ENCODE results near the gene RBMS1. TPM values are rescaled to one million over a fixed set of nuclear protein-coding genes. Genes with fewer than 3 reads are reported as not detected.
A peak's percentile ranks its signal among the peaks of the same experiment; 100 is the strongest.

Gene RBMS1
- total and polyA plus RNA-seq, 4 donors: 49.5 to 215 (median 76.3) TPM

DNA sequence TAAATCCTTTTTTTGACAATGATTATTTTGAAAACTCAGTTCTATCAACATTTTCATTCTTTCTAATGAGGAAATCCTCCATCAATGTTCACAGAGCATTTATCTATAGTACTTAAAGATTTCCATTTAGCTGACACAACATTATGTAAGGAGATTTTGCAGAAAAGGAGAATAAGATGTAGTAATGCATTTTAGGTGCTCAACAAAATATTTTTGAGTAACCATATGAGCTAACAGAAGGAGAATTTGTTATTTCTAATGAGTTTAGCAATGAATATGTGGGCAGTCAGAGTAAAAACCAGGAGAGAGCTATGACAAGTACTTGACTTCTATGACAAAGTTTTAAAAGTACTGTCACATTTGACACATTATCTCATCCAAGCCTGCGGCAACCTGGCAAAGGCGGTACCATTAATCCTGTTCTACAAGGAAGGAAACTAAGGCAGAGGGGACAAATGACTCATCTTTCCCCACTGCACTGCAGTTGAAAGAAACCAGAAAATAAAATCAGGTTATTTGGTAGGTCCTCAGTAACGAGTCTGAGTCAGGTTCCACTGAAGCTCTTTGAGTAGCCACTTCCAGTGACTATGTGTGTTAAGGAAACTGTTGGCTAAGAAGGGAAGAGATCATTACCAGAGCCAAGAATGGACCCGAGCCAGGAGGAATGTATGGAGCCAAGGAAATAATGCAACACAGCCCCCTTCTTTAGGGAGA lies 159.4 kb downstream of the RBMS1 start:
- DNase-seq: peak; percentile 78 to 92 (median 89)
- H3K27me3 ChIP-seq (ENCODE audit: control insufficient read depth in 3 of 3, insufficient read depth in 3 of 3, low read length in 2 of 3): no peaks in the 10 kb centered on the region
- no peak for TF ChIP-seq CTCF (IDR thresholded peaks at IDR 0.05; ENCODE audit: control extremely low read depth, extremely low read depth)
- no peak overlapping the region for H3K9ac ChIP-seq (ENCODE audit: insufficient read depth in 1 of 2, low read length in 2 of 2)
- H3K4me1 ChIP-seq (ENCODE audit: control insufficient read depth in 5 of 5, insufficient read depth in 5 of 5, low read length in 5 of 5): peaks cover 8 to 76% (median 46%) of the 10 kb centered on the region in 5 donors
- WGBS, 2 donors: 46 to 60% methylated on average over 4 of the region's 4 CpGs
- peak overlapping the region in 1 of 2 donors; percentile 57 for H3K27ac ChIP-seq (ENCODE audit: low read depth in 1 of 2, low read length in 1 of 2)
- no peak for ATAC-seq (ENCODE audit: insufficient read depth, low FRiP score)
- peaks cover 0 to 2% (median 0%) of the 10 kb centered on the region in 4 donors for H3K36me3 ChIP-seq (ENCODE audit: control insufficient read depth in 4 of 4, insufficient read depth in 4 of 4, low read length in 4 of 4)
- H3K4me3 ChIP-seq: no peak overlapping the region
- H3K9me3 ChIP-seq (ENCODE audit: control insufficient read depth in 4 of 4, insufficient read depth in 3 of 4, low read length in 3 of 4): no peaks in the 10 kb centered on the region

GRCh38 chr2:160333324-160334027 lies 160.1 kb downstream of the RBMS1 start:
- Histone ChIP-seq H3K9ac (ENCODE audit: insufficient read depth in 1 of 2, low read length in 2 of 2) (no peak overlapping the region), H3K36me3 (ENCODE audit: control insufficient read depth in 4 of 4, insufficient read depth in 4 of 4, low read length in 4 of 4) (peaks cover 0 to 2% (median 0%) of the 10 kb centered on the region in 4 donors), H3K9me3 (ENCODE audit: control insufficient read depth in 4 of 4, insufficient read depth in 3 of 4, low read length in 3 of 4) (no peaks in the 10 kb centered on the region), H3K27me3 (ENCODE audit: control insufficient read depth in 3 of 3, insufficient read depth in 3 of 3, low read length in 2 of 3) (no peaks in the 10 kb centered on the region), H3K27ac (ENCODE audit: low read depth in 1 of 2, low read length in 1 of 2) (peak overlapping the region; percentile 17 to 26), H3K4me1 (ENCODE audit: control insufficient read depth in 5 of 5, insufficient read depth in 5 of 5, low read length in 5 of 5) (peaks cover 8 to 76% (median 45%) of the 10 kb centered on the region in 5 donors), H3K4me3 (no peak overlapping the region)
- ATAC-seq (ENCODE audit: insufficient read depth, low FRiP score) (no peak), DNase-seq (no peak)
- 82 to 92% methylated on average over 2 of the region's 2 CpGs for WGBS, 2 donors
- TF ChIP-seq CTCF (IDR thresholded peaks at IDR 0.05; ENCODE audit: control extremely low read depth, extremely low read depth): no peak

GRCh38 chr2:160332318-160332717 lies 161.3 kb downstream of the RBMS1 start:
- ATAC-seq (ENCODE audit: insufficient read depth, low FRiP score) (no peak), DNase-seq (peak; percentile 44 to 81 (median 68))
- Histone ChIP-seq H3K4me1 (ENCODE audit: control insufficient read depth in 5 of 5, insufficient read depth in 5 of 5, low read length in 5 of 5) (peaks cover 8 to 77% (median 44%) of the 10 kb centered on the region in 5 donors), H3K9me3 (ENCODE audit: control insufficient read depth in 4 of 4, insufficient read depth in 3 of 4, low read length in 3 of 4) (no peaks in the 10 kb centered on the region), H3K27ac (ENCODE audit: low read depth in 1 of 2, low read length in 1 of 2) (peak overlapping the region in 1 of 2 donors; percentile 40), H3K4me3 (no peak overlapping the region), H3K36me3 (ENCODE audit: control insufficient read depth in 4 of 4, insufficient read depth in 4 of 4, low read length in 4 of 4) (peaks cover 0 to 2% (median 0%) of the 10 kb centered on the region in 4 donors), H3K9ac (ENCODE audit: insufficient read depth in 1 of 2, low read length in 2 of 2) (no peak overlapping the region), H3K27me3 (ENCODE audit: control insufficient read depth in 3 of 3, insufficient read depth in 3 of 3, low read length in 2 of 3) (no peaks in the 10 kb centered on the region)
- 28 to 33% methylated on average over 2 of the region's 2 CpGs for WGBS, 2 donors
- TF ChIP-seq CTCF (IDR thresholded peaks at IDR 0.05; ENCODE audit: control extremely low read depth, extremely low read depth): no peak

Data from lung (tissue), 12 donors.